A549 treated with AZD2906 at 1 μM for 4 hours (cell line): Measurements from ENCODE around the gene DHX32. TPM values are rescaled to one million over a fixed set of nuclear protein-coding genes. Genes with fewer than 3 reads are reported as not detected.

Source experiments
- total RNA-seq: library from RNA; stranded (reverse); fragments of 200-300 nt; extraction: Qiagen RNA extraction; gene quantifications from 5 replicates; pipeline ENCODE4 v1.2.3, GENCODE V29; 2022

Gene DHX32, protein sequence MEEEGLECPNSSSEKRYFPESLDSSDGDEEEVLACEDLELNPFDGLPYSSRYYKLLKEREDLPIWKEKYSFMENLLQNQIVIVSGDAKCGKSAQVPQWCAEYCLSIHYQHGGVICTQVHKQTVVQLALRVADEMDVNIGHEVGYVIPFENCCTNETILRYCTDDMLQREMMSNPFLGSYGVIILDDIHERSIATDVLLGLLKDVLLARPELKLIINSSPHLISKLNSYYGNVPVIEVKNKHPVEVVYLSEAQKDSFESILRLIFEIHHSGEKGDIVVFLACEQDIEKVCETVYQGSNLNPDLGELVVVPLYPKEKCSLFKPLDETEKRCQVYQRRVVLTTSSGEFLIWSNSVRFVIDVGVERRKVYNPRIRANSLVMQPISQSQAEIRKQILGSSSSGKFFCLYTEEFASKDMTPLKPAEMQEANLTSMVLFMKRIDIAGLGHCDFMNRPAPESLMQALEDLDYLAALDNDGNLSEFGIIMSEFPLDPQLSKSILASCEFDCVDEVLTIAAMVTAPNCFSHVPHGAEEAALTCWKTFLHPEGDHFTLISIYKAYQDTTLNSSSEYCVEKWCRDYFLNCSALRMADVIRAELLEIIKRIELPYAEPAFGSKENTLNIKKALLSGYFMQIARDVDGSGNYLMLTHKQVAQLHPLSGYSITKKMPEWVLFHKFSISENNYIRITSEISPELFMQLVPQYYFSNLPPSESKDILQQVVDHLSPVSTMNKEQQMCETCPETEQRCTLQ
- 28.4 to 37.6 TPM (median 33.0 TPM) in 5 replicates for total RNA-seq

DNA sequence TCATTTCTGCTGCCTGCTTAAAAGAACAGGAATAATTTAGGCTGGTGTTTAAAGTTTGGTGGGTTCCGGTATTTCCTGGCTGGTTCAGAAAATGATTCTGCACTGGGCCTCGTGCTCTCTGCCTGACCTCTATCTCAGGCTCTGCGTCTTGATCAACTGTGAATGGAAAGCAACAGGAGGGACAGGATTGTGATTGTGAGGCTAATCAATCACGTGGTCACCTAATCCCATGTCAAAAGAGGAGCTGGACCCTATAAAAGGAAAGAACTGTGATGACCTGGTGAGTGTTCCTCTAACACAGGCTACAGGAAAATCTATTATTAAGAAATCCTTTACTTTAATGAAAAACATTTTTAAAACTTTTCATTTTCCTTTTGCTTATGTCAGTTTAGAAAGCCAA, at the start of gene DHX32:
Gene DHX32 (minus strand): TSS at position 101 of the 400 bp plus-strand sequence. CDS start 468 bp downstream, outside the sequence.

DNA sequence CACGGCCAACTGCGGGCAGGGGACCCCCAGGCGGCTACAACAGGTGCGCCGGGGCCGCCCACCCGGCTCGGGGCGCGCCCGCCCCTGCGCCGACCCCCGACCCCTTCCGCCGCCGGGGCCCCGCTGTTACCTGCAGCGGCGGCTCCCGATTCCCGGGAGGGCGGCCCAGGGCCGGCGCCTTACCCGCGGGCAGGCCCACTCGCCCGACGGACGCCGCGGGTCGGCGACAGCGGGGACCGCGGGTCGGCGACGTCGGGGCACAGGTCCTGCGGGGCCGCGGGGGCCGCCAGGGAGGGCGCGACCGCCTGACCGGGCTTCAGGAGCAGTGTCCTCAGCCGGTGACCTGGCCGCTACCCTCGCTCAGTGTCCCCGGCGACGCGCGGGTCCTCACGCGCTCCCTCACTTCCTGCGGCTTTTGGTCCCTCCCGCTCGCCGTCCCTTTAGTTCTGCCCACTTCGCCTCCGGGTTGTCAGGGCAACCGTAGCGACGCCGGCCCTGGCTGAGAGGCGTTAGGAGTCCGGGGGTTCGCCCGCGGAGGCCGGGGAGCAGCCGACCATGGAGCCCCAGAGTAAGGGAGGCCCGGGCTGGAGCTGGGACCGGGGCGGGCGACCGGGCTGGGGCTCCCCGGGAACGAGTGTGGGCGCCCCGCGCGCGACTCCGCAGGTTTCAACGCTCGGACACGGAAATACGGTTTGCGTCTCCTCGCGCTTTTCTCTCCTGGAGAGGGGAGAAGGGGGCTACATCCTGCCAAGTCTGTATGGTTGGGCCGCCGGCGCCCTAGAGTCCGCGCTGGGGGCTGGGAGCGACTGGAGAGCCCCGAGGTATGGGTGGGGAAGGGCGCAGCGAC, 15.2 kb upstream of the DHX32 start, which contains the start of gene FANK1:
Gene FANK1 (plus strand): TSS at position 477 of the 847 bp plus-strand sequence. CDS start 79 bp downstream, at position 556.

DNA sequence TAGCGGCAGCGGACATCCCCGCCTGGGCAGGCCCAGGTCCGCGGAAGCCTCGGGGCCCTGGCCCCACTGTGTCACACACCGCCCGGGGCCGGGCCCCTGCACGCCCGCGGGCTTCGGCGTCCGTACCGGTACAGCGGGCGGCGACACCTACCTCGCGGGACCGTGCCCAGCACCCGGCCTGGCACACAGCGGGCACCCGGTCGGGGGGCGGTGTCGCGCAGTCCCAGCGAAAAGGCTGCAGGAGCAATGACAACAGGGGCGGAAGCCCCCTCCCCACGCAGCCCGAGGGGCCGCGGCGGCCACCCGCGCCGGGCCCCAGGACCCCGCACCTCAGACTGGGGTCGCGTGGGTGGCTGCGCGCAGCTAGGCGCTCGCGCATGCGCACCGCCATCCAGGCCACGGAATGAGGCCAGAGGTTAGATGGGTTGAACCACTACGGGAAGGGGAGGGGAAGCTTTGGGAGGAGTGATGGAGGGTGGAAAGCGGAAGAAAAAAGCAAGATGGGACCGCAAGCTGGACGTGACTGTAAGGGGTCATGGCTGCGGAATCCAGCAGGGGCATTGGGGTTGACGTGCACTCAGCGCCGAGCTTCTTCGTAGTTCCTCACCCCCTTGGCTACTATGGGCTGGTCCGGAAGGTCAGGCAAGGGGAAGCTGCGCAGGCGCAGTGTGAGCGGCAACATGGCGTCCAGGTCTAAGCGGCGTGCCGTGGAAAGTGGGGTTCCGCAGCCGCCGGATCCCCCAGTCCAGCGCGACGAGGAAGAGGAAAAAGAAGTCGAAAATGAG, 58.0 kb downstream of the DHX32 start, which contains the start of the genes BCCIP and UROS:
Gene BCCIP (plus strand): TSS at position 669 of the 785 bp plus-strand sequence. CDS start 12 bp downstream, at position 681.
Gene UROS (minus strand): TSS at position 381 of the 785 bp plus-strand sequence. CDS start 6,759 bp downstream, outside the sequence.

Other genes with a start within 250 kb of the DHX32 start
- not detected in 5 replicates for gene TEX36, start 198.1 kb downstream of the DHX32 start, total RNA-seq
- 12.7 to 14.5 TPM (median 14.1 TPM) in 5 replicates for gene EDRF1, start 161.6 kb downstream of the DHX32 start, total RNA-seq
- 0.03 TPM in 1 of 5 replicates, not detected in the others for gene MMP21, start 105.5 kb downstream of the DHX32 start, total RNA-seq
- 53.9 to 58.7 TPM (median 55.6 TPM) in 5 replicates for gene UROS, start 58.0 kb downstream of the DHX32 start, total RNA-seq
- 89.7 to 116 TPM (median 97.9 TPM) in 5 replicates for gene BCCIP, start 57.7 kb downstream of the DHX32 start, total RNA-seq
- gene FANK1, start 15.3 kb upstream of the DHX32 start, total RNA-seq: 1.8 to 2.7 TPM (median 2.2 TPM) in 5 replicates